D721Med (cell line): ENCODE measurements around the gene SETD3.

Experiments
- DNase-seq: peaks from one replicate; pipeline ENCODE4 v3.0.0; 2011; ENCODE audit warnings: low spot score; ENCODE audit not compliant: insufficient read length
- FAIRE-seq: peaks from 2 replicates; lab custom pipeline; 2011; peaks lifted over from hg19 to GRCh38; lab: Jason Lieb, UNC
- TF ChIP-seq, protein P1 (sequence below): IDR thresholded peaks from 2 replicates; pipeline ENCODE4 v1.5.1; 2012; ENCODE audit warnings: mild to moderate bottlenecking, control low read depth; ENCODE audit not compliant: insufficient read depth; ENCODE audit errors: missing control alignments

Gene SETD3

DNA sequence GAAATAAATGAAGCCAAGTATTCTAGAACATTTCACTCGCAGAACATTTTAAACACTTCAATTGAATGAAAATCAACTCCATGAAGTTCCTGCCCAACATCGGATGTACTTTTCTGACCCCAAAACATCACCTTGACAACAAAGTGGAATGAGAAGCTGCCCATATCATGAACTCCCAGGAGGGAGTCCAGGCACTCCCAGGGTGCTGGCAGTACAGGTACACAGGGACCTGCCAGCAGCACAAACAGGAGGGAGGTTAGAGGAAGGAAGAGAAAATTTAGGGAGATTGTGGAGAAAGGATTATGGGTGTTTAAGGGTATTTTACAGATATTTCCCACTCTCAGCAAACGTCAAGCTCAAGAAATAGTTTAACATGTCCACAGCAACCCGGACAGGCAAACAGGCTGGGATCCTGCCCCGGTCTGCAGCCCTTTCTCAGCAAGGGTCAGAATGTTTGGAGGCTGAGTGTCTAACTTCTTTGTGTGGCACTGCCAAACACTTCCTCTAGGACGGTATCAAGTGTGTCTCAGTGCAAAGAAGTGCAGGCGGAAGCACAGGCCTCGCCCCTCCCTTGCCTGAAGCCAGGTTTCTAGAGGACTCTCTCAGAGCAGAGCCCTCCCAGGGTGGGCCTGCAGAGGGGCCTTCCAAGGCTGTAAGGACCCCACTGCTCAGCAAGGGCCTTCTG, 72.2 kb downstream of the SETD3 start:
- FAIRE-seq: no peak
- TF ChIP-seq, protein P1, sequence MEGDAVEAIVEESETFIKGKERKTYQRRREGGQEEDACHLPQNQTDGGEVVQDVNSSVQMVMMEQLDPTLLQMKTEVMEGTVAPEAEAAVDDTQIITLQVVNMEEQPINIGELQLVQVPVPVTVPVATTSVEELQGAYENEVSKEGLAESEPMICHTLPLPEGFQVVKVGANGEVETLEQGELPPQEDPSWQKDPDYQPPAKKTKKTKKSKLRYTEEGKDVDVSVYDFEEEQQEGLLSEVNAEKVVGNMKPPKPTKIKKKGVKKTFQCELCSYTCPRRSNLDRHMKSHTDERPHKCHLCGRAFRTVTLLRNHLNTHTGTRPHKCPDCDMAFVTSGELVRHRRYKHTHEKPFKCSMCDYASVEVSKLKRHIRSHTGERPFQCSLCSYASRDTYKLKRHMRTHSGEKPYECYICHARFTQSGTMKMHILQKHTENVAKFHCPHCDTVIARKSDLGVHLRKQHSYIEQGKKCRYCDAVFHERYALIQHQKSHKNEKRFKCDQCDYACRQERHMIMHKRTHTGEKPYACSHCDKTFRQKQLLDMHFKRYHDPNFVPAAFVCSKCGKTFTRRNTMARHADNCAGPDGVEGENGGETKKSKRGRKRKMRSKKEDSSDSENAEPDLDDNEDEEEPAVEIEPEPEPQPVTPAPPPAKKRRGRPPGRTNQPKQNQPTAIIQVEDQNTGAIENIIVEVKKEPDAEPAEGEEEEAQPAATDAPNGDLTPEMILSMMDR: no peak
- DNase-seq: no peak

DNA sequence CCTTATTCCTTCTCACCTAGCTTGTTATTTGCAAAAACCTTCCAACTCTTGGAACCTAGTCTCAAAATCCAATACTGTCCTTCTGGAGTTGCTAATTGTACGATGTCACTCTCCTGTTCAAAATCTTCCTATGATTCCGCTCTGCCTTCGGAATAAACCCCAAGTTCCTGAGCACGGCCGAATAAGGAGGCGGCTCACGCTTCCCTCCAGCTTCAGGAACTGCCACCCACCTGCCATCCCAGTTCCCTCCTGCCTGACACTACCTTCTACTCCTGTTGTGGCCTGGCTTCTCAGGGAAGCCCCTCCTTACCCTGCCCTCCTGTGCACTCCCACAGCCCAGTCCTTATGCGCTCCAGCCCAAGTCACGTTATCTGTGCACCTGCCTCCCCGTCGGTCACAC, 73.2 kb downstream of the SETD3 start:
- TF ChIP-seq, protein P1: no peak
- DNase-seq (no peak), FAIRE-seq (no peak)

DNA sequence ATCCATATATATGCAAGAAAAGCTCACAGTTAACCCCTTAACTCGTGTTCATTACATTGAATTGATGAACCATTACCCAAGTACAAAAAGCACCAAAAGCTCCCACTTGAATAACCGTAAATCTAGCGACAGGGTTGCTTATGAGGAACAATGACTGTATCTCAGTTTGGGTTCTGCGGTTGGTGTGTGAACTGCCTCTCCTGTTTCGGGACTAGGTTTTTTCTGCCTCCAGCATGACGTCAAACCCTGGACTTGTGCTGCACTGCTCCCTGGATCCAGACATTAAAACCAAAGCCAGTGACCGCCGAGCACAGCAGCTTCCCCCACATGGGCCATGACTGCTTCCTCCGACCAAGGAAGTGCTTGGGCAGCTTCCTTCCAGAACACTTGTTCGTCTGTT, 77.7 kb downstream of the SETD3 start:
- TF ChIP-seq, protein P1: no peak
- DNase-seq (no peak), FAIRE-seq (no peak)

DNA sequence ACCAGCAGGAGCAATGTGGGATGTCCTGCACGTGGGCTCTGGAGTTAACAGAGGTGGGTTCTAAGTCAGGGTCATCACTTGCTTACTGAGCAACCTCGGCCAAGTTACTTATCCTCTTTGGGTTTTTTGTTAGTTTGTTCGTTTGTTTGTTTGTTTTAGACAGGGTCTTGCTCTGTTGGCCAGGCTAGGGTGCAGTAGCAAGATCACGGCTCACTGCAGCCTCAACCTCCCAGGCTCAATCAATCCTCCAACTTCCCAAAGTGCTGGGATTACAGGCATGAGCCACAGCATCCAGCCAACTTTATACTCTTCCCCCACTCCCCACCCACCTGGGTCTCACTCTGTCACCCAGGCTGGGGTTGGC, 78.4 kb downstream of the SETD3 start:
- DNase-seq (no peak), FAIRE-seq (no peak)
- TF ChIP-seq, protein P1: no peak

DNA sequence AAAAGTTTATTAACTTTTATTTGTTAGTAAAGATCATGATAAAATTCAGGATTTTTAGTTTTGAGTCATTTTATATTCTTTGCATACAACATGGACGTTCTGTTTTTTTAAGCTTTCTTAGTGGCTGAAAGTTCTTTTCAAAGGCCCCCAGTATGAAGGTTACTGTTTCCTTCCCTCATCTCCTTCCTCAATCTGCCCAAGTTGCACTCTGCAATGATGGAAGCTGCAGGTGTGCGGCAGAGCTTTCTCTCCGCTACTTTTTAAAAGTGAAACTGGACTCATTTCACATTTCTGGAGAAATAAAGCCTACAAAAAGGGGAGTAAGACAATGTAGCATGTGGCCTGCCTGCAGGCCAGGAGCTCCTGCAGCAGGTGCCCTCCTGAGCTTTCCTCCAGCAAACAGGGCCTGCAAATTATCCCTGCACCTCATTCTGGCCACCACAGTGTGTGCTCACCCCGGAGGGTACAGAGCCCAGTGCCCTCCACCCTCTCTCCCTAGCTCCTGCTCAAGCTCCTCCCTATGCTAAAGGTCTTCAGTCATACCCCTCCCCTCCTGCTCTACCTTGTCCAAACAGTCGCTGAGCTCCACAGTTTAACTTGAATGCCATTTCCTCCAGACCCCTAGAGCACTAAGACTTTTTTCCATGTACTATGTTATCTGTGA, 78.9 kb downstream of the SETD3 start:
- FAIRE-seq (no peak), DNase-seq (no peak)
- TF ChIP-seq, protein P1: no peak

DNA sequence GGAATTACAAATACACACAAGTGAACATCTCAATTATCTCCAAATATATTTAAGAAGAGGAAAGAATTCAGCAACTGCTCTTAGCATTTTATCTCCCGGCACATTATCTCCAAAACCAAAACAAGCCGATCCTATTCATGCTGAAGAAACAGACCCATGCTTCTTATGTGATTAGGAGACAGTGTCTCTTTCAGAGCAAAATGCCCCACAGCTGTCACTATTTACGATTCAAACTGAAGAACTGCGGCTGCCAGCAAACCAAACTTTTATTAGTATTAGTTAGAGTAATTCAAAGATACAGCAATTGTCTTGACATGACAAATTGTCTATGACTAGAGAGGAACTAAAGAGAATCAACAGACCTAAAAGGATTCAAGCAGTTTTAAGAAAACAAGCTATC, 79.4 kb downstream of the SETD3 start:
- FAIRE-seq (no peak), DNase-seq (no peak)
- TF ChIP-seq, protein P1: no peak

DNA sequence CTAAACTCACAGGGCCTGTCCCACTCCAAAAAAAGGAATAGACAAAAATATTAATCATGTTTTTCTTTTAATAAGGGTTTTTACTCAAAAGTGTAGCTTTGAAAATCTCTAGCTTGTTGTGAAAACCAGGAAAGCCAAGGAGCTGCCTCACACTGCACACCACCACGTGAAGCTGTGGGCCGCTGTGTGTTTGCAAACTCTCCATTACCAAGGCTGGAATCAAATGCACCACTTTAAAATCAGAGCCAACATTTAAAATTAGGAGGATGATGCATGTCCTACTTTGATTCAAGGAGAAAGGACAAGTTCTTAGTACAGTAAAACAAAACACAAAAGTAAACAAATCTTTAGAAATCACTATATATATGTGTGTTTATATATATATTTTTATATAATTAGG, 83.0 kb downstream of the SETD3 start:
- DNase-seq: no peak
- FAIRE-seq: no peak

More for the DNA sequence above, 83.0 kb downstream of the SETD3 start:
- TF ChIP-seq, protein P1: no peak
